OCI-LY1 (cell line): ENCODE results near the gene PPP1R12B.
"Not testable (repeated sequence)": the region's sequence is repeated elsewhere in the genome, so short reads cannot be mapped to it uniquely, and the experiment has no call there.

ENCODE experiments used
- H2AFZ ChIP-seq: fragments of 200-600 bp; sonication (generic), shearing (Covaris generic); 2 replicates; pipeline ENCODE4 v1.6.0; 2014; ENCODE audit warnings: antibody characterized with exemption, mild to moderate bottlenecking, low read length
- H3F3A ChIP-seq: fragments of 200-600 bp; sonication (generic), shearing (Covaris generic); 2 replicates; pipeline ENCODE4 v1.6.0; 2014; ENCODE audit warnings: mild to moderate bottlenecking, antibody characterized with exemption, low read length, moderate library complexity; ENCODE audit not compliant: insufficient read depth
- H3K27ac ChIP-seq: fragments of 200-600 bp; sonication (generic); 2 replicates; pipeline ENCODE4 v1.5.1; 2014; ENCODE audit warnings: low read length, mixed run types, mild to moderate bottlenecking, low read depth; ENCODE audit not compliant: poor library complexity, severe bottlenecking
- H3K27me3 ChIP-seq: fragments of 200-600 bp; sonication (generic); 2 replicates; pipeline ENCODE4 v1.6.0; 2014; ENCODE audit warnings: antibody characterized with exemption, mild to moderate bottlenecking, low read length, moderate library complexity; ENCODE audit not compliant: insufficient read depth
- H3K36me3 ChIP-seq: fragments of 200-600 bp; sonication (generic); 2 replicates; pipeline ENCODE4 v1.6.1; 2014; ENCODE audit warnings: mild to moderate bottlenecking, antibody characterized with exemption, low read length, moderate library complexity, mixed read lengths; ENCODE audit not compliant: insufficient read depth
- H3K4me1 ChIP-seq: fragments of 200-600 bp; sonication (generic); 2 replicates; pipeline ENCODE4 v1.5.1; 2014; ENCODE audit warnings: mild to moderate bottlenecking, low read length, moderate library complexity; ENCODE audit not compliant: insufficient read depth, severe bottlenecking
- H3K4me2 ChIP-seq: fragments of 200-600 bp; sonication (generic), shearing (Covaris generic); 2 replicates; pipeline ENCODE4 v1.6.1; 2014; ENCODE audit warnings: low read length
- H3K4me3 ChIP-seq: fragments of 200-600 bp; sonication (generic); 2 replicates; pipeline ENCODE4 v1.5.1; 2014; ENCODE audit warnings: low read length, low read depth, mild to moderate bottlenecking, mixed read lengths; ENCODE audit not compliant: poor library complexity, severe bottlenecking
- H3K79me2 ChIP-seq: fragments of 200-600 bp; shearing (Covaris generic); 2 replicates; pipeline ENCODE4 v1.6.1; 2016; ENCODE audit warnings: mixed run types, low read length, mixed read lengths; ENCODE audit not compliant: insufficient read depth
- H3K9ac ChIP-seq: fragments of 200-600 bp; sonication (generic), shearing (Covaris generic); 2 replicates; pipeline ENCODE4 v1.6.1; 2014; ENCODE audit warnings: mild to moderate bottlenecking, low read length, mixed read lengths
- H3K9me2 ChIP-seq: fragments of 200-600 bp; sonication (generic), shearing (Covaris generic); 2 replicates; pipeline ENCODE4 v1.6.1; 2014; ENCODE audit warnings: low read depth, mild to moderate bottlenecking, low read length, mixed read lengths
- H3K9me3 ChIP-seq: fragments of 200-600 bp; shearing (Covaris generic); 2 replicates; pipeline ENCODE4 v1.6.1; 2014; ENCODE audit warnings: low read length, mixed read lengths
- H4K20me1 ChIP-seq: fragments of 200-600 bp; sonication (generic), shearing (Covaris generic); 2 replicates; pipeline ENCODE4 v1.6.0; 2016; ENCODE audit warnings: mild to moderate bottlenecking, low read length; ENCODE audit not compliant: insufficient read depth
- CTCF ChIP-seq: fragments of 200-600 bp; sonication (generic), shearing (Covaris generic); IDR thresholded peaks from 2 replicates; pipeline ENCODE4 v1.5.1; 2017; ENCODE audit warnings: mild to moderate bottlenecking, antibody characterized with exemption, low read length, moderate library complexity, mixed read lengths
- EZH2 ChIP-seq: fragments of 200-600 bp; sonication (generic), shearing (Covaris generic); IDR thresholded peaks from 2 replicates; pipeline ENCODE4 v1.8.0; 2017; ENCODE audit warnings: borderline replicate concordance, mixed run types, mild to moderate bottlenecking, antibody characterized with exemption, low read length, moderate library complexity, mixed read lengths

Gene PPP1R12B

GRCh38 chr1:202367271-202367670, 18.8 kb downstream of the PPP1R12B start:
- no peak overlapping the region for H3K27ac ChIP-seq
- no peak overlapping the region for H3K9ac ChIP-seq
- no peaks in the 10 kb centered on the region for H3F3A ChIP-seq
- H3K9me2 ChIP-seq: no peaks in the 10 kb centered on the region
- TF ChIP-seq EZH2: no peak
- no peak overlapping the region for H2AFZ ChIP-seq
- H3K36me3 ChIP-seq: no peaks in the 10 kb centered on the region
- no peak overlapping the region for H3K4me2 ChIP-seq
- H3K4me1 ChIP-seq: no peaks in the 10 kb centered on the region
- no peak overlapping the region for H3K4me3 ChIP-seq
- no peaks in the 10 kb centered on the region for H3K27me3 ChIP-seq
- H3K9me3 ChIP-seq: no peaks in the 10 kb centered on the region
- no peaks in the 10 kb centered on the region for H3K79me2 ChIP-seq
- H4K20me1 ChIP-seq: no peaks in the 10 kb centered on the region

- H3K9me2 ChIP-seq, H4K20me1 ChIP-seq, H2AFZ ChIP-seq, H3K9me3 ChIP-seq, H3K79me2 ChIP-seq, H3K4me2 ChIP-seq, H3K4me1 ChIP-seq, H3F3A ChIP-seq, H3K36me3 ChIP-seq, H3K27me3 ChIP-seq, H3K4me3 ChIP-seq, H3K27ac ChIP-seq, H3K9ac ChIP-seq: not testable (repeated sequence)
These were observed 22.4 kb downstream of the PPP1R12B start for GRCh38 chr1:202370906-202371305.

- no peak overlapping the region for H2AFZ ChIP-seq
- no peak for TF ChIP-seq EZH2
- no peak for TF ChIP-seq CTCF
- no peaks in the 10 kb centered on the region for H3K4me1 ChIP-seq
- H3K4me2 ChIP-seq: no peak overlapping the region
- H3K9me2 ChIP-seq: no peaks in the 10 kb centered on the region
- H3K79me2 ChIP-seq: no peaks in the 10 kb centered on the region
- no peak overlapping the region for H3K9ac ChIP-seq
- no peak overlapping the region for H3K27ac ChIP-seq
- no peaks in the 10 kb centered on the region for H4K20me1 ChIP-seq
- no peaks in the 10 kb centered on the region for H3K9me3 ChIP-seq
- H3F3A ChIP-seq: no peaks in the 10 kb centered on the region
- no peak overlapping the region for H3K4me3 ChIP-seq
- H3K27me3 ChIP-seq: no peaks in the 10 kb centered on the region
- no peaks in the 10 kb centered on the region for H3K36me3 ChIP-seq
These were observed 25.6 kb downstream of the PPP1R12B start for GRCh38 chr1:202374099-202374498.

GRCh38 chr1:202375175-202375574, 26.7 kb downstream of the PPP1R12B start:
- not testable (repeated sequence) for H4K20me1 ChIP-seq, H3K27me3 ChIP-seq, H3F3A ChIP-seq, H3K9ac ChIP-seq, H3K4me2 ChIP-seq, H3K4me3 ChIP-seq, H3K4me1 ChIP-seq, H3K27ac ChIP-seq, H3K36me3 ChIP-seq, H3K9me2 ChIP-seq, H2AFZ ChIP-seq, H3K79me2 ChIP-seq, H3K9me3 ChIP-seq

GRCh38 chr1:202376247-202376646, 27.7 kb downstream of the PPP1R12B start:
- Histone ChIP-seq H3F3A (no peaks in the 10 kb centered on the region), H3K79me2 (no peaks in the 10 kb centered on the region), H2AFZ (no peak overlapping the region), H3K9me2 (no peaks in the 10 kb centered on the region), H3K4me3 (no peak overlapping the region), H3K36me3 (no peaks in the 10 kb centered on the region), H3K4me1 (no peaks in the 10 kb centered on the region), H3K9ac (no peak overlapping the region), H3K27me3 (no peaks in the 10 kb centered on the region), H3K9me3 (no peaks in the 10 kb centered on the region), H3K4me2 (no peak overlapping the region), H4K20me1 (no peaks in the 10 kb centered on the region), H3K27ac (no peak overlapping the region)
- TF ChIP-seq EZH2 (no peak), CTCF (no peak)

GRCh38 chr1:202379884-202380529, 31.5 kb downstream of the PPP1R12B start:
- not testable (repeated sequence) for H3K36me3 ChIP-seq, H3K9me3 ChIP-seq, H3F3A ChIP-seq, H3K27ac ChIP-seq, H3K79me2 ChIP-seq, H2AFZ ChIP-seq, H3K9ac ChIP-seq, H3K4me1 ChIP-seq, H4K20me1 ChIP-seq, H3K4me2 ChIP-seq, H3K4me3 ChIP-seq, H3K27me3 ChIP-seq, H3K9me2 ChIP-seq
